GM21786 (cell line): Measurements from ENCODE around the gene GIN1.
"Not testable (repeated sequence)": the region's sequence is repeated elsewhere in the genome, so short reads cannot be mapped to it uniquely, and the experiment has no call there.

Experiments used
- ATAC-seq: cut with Tn5 transposase; IDR thresholded peaks from one replicate; pipeline ENCODE4 v1.9.1; 2021; ENCODE audit not compliant: unreplicated experiment

GIN1 gene

DNA sequence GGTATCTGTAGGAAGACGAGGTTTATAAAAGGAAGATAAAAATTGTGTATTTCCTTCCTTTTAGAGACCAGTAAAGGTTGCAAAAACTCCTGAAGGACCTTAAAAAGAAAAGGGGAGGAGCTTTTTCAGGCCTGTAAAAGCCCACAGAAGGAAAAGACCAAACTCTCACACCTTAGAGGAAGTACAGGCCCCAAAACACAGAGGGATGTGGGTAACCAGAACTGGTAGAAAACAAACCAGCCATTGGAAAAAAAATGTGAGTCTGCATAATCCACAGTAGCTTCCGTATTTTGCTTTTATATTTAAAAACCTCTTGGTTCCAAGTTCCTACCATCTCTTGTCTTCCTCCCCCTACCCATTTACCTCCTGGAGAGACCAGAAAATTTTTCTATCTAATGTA, 8.5 kb downstream of the GIN1 start:
- ATAC-seq, result no peak

- no peak for ATAC-seq
Measured at GRCh38 chr5:103110403-103110802, 9.5 kb downstream of the GIN1 start.

DNA sequence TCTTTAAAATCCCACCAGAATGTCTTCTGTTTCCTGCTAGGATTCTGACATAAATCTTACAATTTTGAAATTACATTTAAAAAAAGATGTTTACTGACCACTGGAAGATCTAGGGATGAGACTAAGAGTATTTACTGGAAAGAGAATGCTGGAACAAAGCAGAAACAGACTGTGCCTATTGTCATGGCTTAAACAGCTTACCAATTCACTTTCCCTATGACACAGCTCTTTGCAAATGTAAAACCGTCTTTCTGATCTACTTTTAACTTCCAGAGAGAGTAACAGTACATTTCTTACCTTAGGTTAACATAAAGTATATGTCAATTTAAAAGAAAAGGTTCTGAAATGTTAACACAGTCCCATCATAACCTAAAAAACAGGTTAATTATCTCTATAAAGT, 10.7 kb downstream of the GIN1 start:
- no peak for ATAC-seq

GRCh38 chr5:103108086-103108485, 11.9 kb downstream of the GIN1 start:
- ATAC-seq, result no peak

GRCh38 chr5:103102234-103102633, 17.7 kb downstream of the GIN1 start:
- no peak for ATAC-seq

DNA sequence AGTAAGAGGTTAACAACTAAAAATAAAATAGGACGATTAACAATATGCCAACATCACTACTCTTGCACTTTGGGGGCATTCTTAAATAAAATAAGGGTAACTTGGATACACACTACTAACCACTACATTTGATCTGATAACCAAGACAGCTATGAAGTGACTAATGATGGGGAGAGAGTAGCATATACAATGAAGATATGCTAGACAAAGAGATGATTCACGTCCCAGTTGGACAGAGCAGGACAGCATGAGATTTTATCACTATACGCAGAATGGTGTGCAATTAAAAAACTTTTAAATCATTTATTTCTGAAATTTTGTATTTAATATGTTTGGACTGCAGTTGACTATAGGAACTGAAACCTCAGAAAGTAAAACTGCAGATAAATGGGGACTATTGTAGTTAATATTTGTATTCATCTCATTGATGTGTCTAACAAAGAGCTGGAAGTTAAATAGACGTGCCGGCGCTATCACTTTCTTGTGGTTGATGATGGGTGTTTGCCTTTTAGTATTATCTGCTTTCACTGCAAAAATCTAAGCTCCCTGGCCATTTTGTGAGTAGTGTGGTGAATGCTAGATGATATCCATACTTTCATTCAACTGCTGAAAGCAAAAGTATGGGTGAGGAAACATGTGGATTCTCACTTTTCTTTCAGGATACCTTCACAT, 18.7 kb downstream of the GIN1 start:
- ATAC-seq, result no peak

GRCh38 chr5:103098993-103099392, 20.9 kb downstream of the GIN1 start:
- no peak for ATAC-seq

GRCh38 chr5:103094737-103095136, 25.2 kb downstream of the GIN1 start:
- no peak for ATAC-seq

GRCh38 chr5:103093727-103094126, 26.2 kb downstream of the GIN1 start:
- ATAC-seq, result no peak

- ATAC-seq, result no peak
Measured at GRCh38 chr5:103092676-103093075, 27.3 kb downstream of the GIN1 start.

DNA sequence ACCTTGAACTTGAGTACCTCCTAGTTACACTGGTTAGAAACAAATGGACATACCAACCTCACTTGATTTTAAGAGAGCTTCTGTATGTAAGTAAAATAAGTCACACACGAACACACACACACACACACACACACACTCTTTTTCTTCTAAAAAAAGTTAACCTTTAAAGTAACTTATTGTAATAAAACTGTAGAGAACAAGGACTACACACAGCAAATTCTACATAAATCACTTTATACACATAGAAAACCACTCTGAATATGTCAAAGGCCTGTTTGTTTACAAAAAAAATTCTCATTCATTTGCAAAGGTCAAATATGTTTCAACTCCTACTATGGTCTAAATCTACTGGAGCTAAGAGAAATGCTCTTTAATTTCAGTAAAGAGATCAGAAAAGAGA, 29.1 kb downstream of the GIN1 start:
- no peak for ATAC-seq

DNA sequence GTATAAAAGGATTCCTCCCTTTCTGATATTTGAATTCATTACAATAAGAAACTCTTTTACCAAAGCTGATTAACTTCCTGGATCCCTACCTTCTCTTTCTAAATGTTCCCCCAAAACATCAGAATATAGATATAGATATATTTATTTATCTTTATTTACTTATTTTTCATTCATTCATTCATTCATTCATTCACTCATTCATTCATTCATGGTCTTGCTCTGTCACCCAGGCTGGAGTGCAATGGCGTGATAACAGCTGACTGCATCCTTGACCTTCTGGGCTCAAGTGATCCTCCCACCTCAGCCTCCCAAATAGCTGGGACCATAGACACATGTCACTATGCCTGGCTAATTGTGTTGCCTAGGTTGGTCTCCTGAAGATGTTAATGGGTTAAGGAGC, 30.7 kb downstream of the GIN1 start:
- ATAC-seq, result no peak

DNA sequence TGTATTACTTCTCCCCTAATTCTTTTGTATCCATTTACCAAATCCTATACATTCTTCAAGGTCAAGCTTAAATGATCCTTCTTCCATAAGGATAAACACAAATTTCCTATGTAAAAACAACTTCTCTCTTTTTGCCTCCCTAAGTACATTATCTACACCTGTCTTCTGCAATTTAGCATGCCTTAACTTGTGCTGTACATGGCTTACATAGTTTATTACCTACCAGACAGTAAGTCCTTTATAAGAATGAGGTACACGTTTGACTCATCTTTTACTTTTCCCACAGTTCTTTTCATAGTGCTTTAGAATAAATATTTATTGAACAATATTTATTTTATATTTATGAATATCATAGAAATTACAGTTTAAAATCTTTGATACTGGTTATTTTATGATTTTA, 33.4 kb downstream of the GIN1 start:
- no peak for ATAC-seq

DNA sequence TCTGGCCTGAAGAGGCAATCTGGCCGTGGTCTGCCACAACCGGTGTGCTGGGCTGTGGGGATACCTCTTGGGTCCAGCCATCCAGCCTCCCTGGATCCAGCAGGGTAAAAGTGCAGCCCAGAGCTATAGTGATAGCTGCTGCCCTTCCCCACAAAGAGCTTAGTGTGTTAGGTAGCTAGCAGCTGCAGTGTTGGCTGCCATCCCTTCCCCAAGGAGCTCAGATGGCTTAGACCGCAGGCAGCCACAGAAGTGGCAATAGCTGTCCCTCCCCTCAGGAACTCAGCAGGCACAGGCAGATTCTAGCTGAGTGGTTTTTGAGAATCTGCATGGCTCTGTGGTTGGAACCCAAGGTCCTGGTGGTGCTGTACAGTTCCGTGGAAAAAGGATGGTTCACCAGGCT, 40.1 kb downstream of the GIN1 start:
- no peak for ATAC-seq

GRCh38 chr5:103075442-103075841, 44.5 kb downstream of the GIN1 start:
- ATAC-seq, result no peak

GRCh38 chr5:103073500-103073899, 46.4 kb downstream of the GIN1 start:
- ATAC-seq, result not testable (repeated sequence)

DNA sequence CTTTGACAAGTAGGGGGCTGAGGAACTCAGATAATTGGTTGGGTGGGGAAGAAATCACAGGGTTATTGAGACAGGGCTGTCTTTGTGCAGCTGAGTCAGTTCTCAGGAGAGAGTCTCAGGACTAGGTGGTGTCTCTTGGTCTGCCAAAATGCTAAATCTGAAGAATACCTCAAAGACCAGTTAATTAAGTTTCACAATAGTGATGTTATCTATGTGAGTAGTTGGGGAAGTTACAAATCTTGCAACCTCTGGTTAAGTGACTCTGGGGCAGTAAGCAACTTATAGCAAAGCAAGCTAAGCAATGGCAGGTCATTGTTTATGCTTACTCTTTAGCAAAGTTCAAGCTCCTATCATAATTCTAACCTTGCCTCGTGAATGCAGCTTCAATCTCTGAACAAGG, 53.6 kb downstream of the GIN1 start:
- no peak for ATAC-seq

DNA sequence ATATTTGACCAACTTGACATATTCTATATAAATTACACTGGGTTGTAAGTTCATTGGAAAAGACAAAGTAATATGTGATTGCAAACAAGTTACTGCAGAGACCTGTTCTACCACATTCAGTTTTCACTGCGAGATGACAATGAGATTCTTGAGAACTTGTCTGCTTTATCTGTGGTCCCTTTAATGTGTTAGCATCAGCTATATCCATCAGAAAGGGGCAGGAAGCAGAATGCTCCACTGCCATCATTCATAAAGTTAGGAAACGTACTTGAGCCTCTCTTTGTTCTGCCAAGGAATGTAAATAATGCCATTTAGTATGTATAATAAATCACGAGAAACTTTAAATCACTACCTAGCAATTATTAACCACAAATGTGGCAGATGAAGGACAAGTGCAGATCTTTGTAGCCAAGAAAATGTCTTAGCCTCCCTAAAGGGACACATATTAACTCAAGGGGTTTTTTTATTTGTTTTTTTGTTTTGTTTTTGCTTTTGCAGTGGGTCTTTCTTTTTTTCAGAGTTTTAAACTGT, 59.4 kb downstream of the GIN1 start:
- no peak for ATAC-seq

DNA sequence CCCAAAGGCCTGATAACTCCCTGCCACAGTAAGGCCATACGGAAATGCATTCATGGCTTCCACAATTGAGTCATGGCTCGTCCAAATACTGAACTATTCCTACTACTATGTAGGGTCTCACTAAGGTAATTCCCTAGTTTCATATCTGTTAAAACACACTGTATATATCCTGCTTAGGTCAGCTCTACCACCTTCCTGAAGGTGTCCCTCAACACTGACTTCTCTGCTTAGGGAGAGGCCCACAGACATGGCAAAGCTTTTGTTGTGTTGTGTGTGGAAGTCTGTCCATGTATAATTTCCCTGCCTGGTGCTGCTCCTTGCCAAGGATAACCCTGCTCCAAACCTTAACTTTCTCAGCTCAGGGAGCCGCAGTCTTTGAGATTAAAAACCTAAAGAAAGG, 60.4 kb downstream of the GIN1 start:
- ATAC-seq, result no peak

GRCh38 chr5:103057208-103058130, 62.5 kb downstream of the GIN1 start:
- ATAC-seq, result no peak

- not testable (repeated sequence) for ATAC-seq
Measured at GRCh38 chr5:103046706-103047105, 73.2 kb downstream of the GIN1 start.

DNA sequence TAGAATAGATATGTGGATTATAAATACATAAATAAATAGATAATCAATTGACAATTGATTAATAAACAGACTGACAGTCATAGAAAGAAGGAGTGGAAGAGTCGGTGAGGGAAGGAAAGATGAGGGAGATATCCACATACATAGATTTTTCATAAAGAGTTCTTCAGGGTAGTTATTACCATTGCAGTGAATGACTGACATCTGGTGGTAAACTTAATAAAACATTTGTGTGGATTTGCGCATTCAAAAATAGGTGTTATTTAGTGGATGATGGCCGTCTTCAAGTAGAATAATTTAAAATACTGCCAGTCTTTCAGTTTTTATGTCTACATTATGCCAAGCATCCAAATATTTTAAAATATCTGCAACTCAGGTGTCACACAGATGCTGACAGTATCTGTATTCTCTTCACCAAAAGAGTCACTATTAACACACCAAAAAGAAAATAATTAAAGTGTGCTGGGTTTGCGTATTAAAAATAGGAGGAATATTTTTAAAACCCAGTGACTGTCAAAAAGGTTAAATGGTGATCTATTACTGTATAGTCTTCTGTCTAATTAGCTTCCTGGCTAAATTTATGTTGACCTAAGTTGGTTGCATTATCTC, 78.8 kb downstream of the GIN1 start:
- no peak for ATAC-seq
